GM04504 (cell line): ENCODE data around the gene CMTM3.
A peak's percentile ranks its signal among the peaks of the same experiment; 100 is the strongest.
"Not testable (repeated sequence)": the region's sequence is repeated elsewhere in the genome, so short reads cannot be mapped to it uniquely, and the experiment has no call there.

Experiments
- DNase-seq: peaks from one replicate; pipeline ENCODE4 v3.0.0-alpha.2; 2012; ENCODE audit warnings: low read depth

The CMTM3 gene

GRCh38 chr16:66636199-66636598 is 31.7 kb downstream of the CMTM3 start:
- DNase-seq: no peak

- no peak for DNase-seq
Observed at GRCh38 chr16:66637806-66638205, 33.3 kb downstream of the CMTM3 start.

GRCh38 chr16:66639091-66639885 is 34.8 kb downstream of the CMTM3 start:
- DNase-seq: no peak

- DNase-seq: no peak
Observed at GRCh38 chr16:66640724-66641314, 36.3 kb downstream of the CMTM3 start.

- no peak for DNase-seq
Observed at GRCh38 chr16:66641387-66641786, 36.9 kb downstream of the CMTM3 start.

- DNase-seq: no peak
Observed at GRCh38 chr16:66647866-66648265, 43.4 kb downstream of the CMTM3 start.

GRCh38 chr16:66649167-66649566 is 44.7 kb downstream of the CMTM3 start:
- no peak for DNase-seq

GRCh38 chr16:66649636-66650205 is 45.2 kb downstream of the CMTM3 start:
- no peak for DNase-seq

GRCh38 chr16:66650707-66651473 is 46.4 kb downstream of the CMTM3 start:
- DNase-seq: peak; percentile 48

- no peak for DNase-seq
Observed at GRCh38 chr16:66651474-66651765, 46.9 kb downstream of the CMTM3 start.

GRCh38 chr16:66651965-66652364 is 47.5 kb downstream of the CMTM3 start:
- no peak for DNase-seq

- DNase-seq: no peak
Observed at GRCh38 chr16:66652661-66653360, 48.3 kb downstream of the CMTM3 start.

- no peak for DNase-seq
Observed at GRCh38 chr16:66653581-66654350, 49.3 kb downstream of the CMTM3 start.

- DNase-seq: no peak
Observed at GRCh38 chr16:66656547-66656946, 52.0 kb downstream of the CMTM3 start.

- DNase-seq: no peak
Observed at GRCh38 chr16:66658143-66658859, 53.8 kb downstream of the CMTM3 start.

GRCh38 chr16:66658860-66659190 is 54.3 kb downstream of the CMTM3 start:
- no peak for DNase-seq

- peak; percentile 81 for DNase-seq
Observed at GRCh38 chr16:66660422-66661209, 56.1 kb downstream of the CMTM3 start.

- no peak for DNase-seq
Observed at GRCh38 chr16:66661210-66661560, 56.7 kb downstream of the CMTM3 start.

GRCh38 chr16:66661671-66662346 is 57.3 kb downstream of the CMTM3 start:
- not testable (repeated sequence) for DNase-seq
